Skeletal muscle satellite cell (primary cell): ENCODE data around the gene VPS54.

Experiments
- H3K27me3 ChIP-seq: 2 replicates; pipeline ENCODE4 v1.7.0; 2013; ENCODE audit warnings: low read length; ENCODE audit not compliant: control insufficient read depth, insufficient read depth
- H3K36me3 ChIP-seq: 2 replicates; pipeline ENCODE4 v1.7.0; 2013; ENCODE audit warnings: mild to moderate bottlenecking, control low read depth, low read length; ENCODE audit not compliant: insufficient read depth
- H3K4me1 ChIP-seq: 2 replicates; pipeline ENCODE4 v1.7.0; 2013; ENCODE audit warnings: low read length; ENCODE audit not compliant: control insufficient read depth, insufficient read depth
- H3K4me2 ChIP-seq: 2 replicates; pipeline ENCODE4 v1.7.0; 2013; ENCODE audit warnings: mild to moderate bottlenecking, low read length
- H3K4me3 ChIP-seq: 2 replicates; pipeline ENCODE4 v1.7.0; 2013; ENCODE audit warnings: low read length
- H3K9ac ChIP-seq: 2 replicates; pipeline ENCODE4 v1.7.0; 2013; ENCODE audit warnings: mild to moderate bottlenecking, low read depth, low read length, moderate library complexity
- H3K9me3 ChIP-seq: replicated peaks from 2 replicates; pipeline ENCODE4 v1.7.0; 2013; ENCODE audit warnings: mild to moderate bottlenecking, control low read depth, low read length

VPS54 gene

DNA sequence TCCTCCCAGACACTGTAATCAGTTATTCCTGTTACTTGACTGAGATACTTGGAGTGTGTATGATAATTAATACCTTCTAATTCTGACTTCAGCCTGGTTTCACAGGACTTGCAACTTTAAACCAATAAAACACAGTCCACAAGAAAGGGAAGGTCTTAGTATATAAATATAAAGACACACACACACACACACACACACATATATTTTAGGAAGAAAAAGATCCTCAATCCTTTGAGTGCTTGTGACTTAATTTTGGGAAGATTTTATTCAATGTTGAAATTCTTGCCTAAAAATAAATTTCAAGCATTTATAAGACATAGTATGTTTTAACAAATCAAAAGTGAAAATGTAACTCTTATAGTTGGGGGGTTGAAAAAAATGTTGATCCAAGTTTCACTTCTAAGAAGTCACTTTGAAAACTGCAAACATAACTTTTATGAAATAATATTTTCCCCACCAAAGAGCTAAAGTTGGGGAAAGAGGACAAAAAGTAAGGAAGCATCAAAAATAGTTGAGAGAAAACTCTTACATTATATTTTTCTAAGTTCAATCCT lies 824 bp upstream of the VPS54 start:
- Histone ChIP-seq H3K4me1 (peaks cover 27% of the 10 kb centered on the region), H3K9ac (peak overlapping the region; percentile 97), H3K4me2 (peak overlapping the region; percentile 79), H3K36me3 (no peaks in the 10 kb centered on the region), H3K9me3 (no peaks in the 10 kb centered on the region), H3K4me3 (peak overlapping the region; percentile 83), H3K27me3 (no peaks in the 10 kb centered on the region)

DNA sequence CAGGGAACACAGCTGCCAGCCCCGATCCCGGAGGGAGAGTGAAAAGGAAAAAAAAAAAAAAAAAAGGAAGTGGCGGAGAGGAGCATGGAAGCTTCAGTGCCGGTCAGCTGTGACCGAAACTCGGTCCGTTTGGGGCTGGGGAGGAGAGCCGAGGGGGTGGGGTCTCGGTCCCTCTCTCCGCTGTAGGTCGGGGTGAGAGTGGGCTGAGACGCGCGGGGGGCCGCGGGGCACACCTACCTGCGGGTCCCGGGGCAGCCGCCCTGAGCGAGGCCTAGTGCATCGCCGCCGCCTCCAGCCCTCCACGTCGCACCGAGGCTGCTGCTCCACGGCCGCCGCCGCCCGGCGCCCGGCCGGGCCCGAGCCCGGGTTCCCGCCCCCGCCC lies 536 bp downstream of the VPS54 start:
- peaks cover 27% of the 10 kb centered on the region for H3K4me1 ChIP-seq
- peak overlapping the region; percentile 83 for H3K4me3 ChIP-seq
- H3K9ac ChIP-seq, result peak overlapping the region; percentile 97
- H3K9me3 ChIP-seq, result no peaks in the 10 kb centered on the region
- no peaks in the 10 kb centered on the region for H3K27me3 ChIP-seq
- peak overlapping the region; percentile 79 for H3K4me2 ChIP-seq
- no peaks in the 10 kb centered on the region for H3K36me3 ChIP-seq

DNA sequence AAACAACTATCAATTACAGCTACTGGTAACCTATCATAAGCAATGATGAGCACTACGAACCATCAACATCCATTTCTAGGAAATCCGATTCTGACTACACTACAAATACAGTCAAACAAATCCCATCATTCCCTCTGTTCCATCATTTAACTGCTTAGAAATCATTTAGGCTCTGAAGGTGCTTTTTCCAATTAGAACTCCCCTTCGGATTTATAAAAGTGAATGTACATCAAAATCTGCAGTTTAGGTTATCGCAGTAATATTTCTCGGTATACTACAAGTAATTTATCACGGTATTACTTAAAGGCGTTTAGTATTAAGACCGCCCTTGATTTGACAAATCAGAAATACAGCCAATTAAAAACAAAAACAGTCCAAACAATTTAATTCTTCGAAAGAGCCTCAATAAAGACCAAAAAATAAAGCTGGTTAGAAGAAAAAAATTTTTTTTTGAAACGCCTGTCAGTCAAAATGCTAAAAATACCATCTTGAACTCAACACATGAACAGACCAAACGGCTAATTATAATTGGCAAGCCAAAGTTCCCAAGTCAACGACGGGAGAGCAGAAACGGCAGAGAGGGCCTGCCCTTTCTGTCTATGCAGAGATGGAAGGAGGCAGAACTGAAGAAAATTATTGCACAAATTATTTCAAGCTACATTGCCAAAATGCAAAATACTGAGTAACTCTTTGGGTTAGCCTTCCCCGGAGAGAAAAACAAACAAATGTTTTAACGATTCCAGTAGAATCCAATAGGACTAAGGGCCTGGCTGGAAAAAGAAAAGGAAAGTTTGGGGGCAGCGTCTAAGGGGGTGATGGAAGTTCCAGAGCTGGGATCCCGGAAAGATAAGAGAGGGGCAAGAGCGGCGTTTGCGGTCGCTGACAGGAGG lies 1.2 kb downstream of the VPS54 start:
- peak overlapping the region; percentile 79 for H3K4me2 ChIP-seq
- H3K27me3 ChIP-seq, result no peaks in the 10 kb centered on the region
- H3K4me3 ChIP-seq, result peak overlapping the region; percentile 83
- no peaks in the 10 kb centered on the region for H3K9me3 ChIP-seq
- H3K4me1 ChIP-seq, result peaks cover 27% of the 10 kb centered on the region
- H3K36me3 ChIP-seq, result no peaks in the 10 kb centered on the region
- peak overlapping the region; percentile 97 for H3K9ac ChIP-seq

DNA sequence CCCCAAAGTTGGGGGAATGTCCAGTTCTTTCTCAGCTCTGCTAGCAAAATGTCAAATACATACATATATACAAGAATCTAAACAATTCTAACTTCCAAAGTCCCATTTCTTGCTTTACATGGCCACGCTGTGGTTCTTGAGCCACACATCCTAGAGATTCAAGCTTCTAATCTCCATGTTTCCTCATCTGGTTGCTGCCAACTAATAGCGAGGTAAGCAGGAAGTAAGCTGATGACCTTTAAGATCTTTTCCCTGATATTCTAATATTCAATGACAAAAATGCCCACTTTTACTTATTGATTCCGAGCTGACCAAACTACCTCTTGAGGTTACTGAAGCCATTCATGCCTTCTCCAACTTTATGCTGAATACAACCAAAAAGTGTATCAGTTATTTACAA lies 3.3 kb downstream of the VPS54 start:
- Histone ChIP-seq H3K9ac (no peak overlapping the region), H3K4me2 (no peak overlapping the region), H3K4me3 (no peak overlapping the region)

DNA sequence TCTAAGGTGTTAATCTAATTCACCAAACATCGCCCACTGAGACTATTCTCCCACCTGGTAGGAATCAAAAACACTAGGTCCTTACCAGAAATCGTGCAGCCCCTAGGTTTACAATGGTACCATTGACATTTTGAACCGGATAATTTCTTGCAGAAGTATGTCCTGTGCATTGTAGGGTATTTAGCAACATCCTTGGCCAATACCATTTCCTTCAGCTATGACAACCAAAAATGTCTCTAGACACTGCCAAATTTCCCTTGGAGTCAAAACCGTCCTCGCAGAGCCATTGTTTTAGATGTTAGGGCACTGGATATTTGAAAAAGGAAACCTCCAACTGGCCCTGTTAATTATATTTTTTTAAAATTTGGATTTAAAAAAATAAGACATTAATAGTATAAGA lies 3.8 kb downstream of the VPS54 start:
- H3K27me3 ChIP-seq, result no peaks in the 10 kb centered on the region
- H3K4me3 ChIP-seq, result no peak overlapping the region
- no peak overlapping the region for H3K9ac ChIP-seq

More for the DNA sequence above, 3.3 kb downstream of the VPS54 start:
- Histone ChIP-seq H3K27me3 (no peaks in the 10 kb centered on the region), H3K4me1 (peaks cover 25% of the 10 kb centered on the region), H3K9me3 (no peaks in the 10 kb centered on the region), H3K36me3 (no peaks in the 10 kb centered on the region)

DNA sequence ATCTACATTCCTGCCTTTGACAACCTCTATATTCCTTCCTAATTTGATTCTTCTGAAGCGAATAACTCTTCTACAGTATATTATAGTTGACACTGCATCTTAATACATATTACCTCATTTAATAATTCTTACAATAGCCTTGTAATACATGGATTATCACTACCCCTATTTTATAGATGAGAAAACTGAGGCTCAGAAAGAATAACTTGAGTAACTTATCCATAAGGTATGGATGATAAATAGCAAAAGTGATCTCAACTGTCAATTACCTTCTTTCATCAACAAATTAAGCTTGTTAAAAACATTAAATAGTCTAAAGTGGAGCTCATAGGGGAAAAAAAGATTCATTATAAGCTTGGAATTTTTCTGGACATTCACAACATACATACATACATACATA lies 4.6 kb downstream of the VPS54 start:
- Histone ChIP-seq H3K4me1 (peaks cover 14% of the 10 kb centered on the region), H3K9me3 (no peaks in the 10 kb centered on the region), H3K4me3 (no peak overlapping the region), H3K9ac (no peak overlapping the region), H3K27me3 (no peaks in the 10 kb centered on the region), H3K36me3 (no peaks in the 10 kb centered on the region), H3K4me2 (no peak overlapping the region)

More for the DNA sequence above, 3.8 kb downstream of the VPS54 start:
- H3K9me3 ChIP-seq, result no peaks in the 10 kb centered on the region
- no peaks in the 10 kb centered on the region for H3K36me3 ChIP-seq
- H3K4me2 ChIP-seq, result no peak overlapping the region
- H3K4me1 ChIP-seq, result peaks cover 21% of the 10 kb centered on the region

DNA sequence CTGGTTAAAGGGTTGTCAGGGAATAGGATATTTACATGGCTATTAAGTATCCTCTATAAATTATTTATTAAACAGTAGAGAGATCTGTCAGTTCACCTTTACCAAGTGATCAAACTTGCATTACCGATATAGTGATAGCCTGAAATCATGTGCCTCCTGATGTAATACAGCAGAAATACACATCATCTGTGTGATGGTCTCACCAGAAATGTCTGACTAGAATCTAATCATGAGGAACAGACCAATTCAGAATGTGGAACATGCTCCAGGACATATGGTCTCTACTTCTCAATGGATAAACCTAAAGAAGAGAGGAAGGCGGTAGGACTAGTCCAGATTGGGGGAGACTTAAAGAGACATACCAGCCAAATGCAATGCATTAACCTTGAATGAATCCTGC lies 6.2 kb downstream of the VPS54 start:
- Histone ChIP-seq H3K36me3 (no peaks in the 10 kb centered on the region), H3K4me1 (peaks cover 11% of the 10 kb centered on the region), H3K9ac (no peak overlapping the region), H3K9me3 (no peaks in the 10 kb centered on the region), H3K4me3 (no peak overlapping the region), H3K4me2 (no peak overlapping the region), H3K27me3 (no peaks in the 10 kb centered on the region)

DNA sequence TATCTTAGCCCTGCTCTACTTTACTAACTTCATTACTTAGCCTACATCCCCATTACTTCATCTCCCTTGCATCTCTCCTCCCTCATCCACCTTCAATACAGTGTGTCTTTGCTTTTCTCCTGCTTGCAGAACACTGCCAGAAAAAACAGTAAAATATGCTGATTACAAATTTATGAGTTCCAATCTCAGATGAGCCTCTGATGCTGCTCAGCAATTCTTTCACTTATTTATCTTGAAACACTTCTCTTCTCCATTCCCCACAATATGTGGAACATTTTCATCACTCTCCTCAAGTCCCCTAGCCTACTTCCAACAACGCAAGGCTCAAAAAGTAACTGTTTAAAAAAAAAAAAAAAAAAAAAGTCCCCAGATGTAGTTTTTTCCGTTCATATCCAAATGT lies 7.1 kb downstream of the VPS54 start:
- H3K9ac ChIP-seq, result no peak overlapping the region
- no peak overlapping the region for H3K4me2 ChIP-seq
- H3K4me3 ChIP-seq, result no peak overlapping the region
- peaks cover 7% of the 10 kb centered on the region for H3K4me1 ChIP-seq
- H3K27me3 ChIP-seq, result no peaks in the 10 kb centered on the region
- H3K36me3 ChIP-seq, result no peaks in the 10 kb centered on the region
- H3K9me3 ChIP-seq, result no peaks in the 10 kb centered on the region

DNA sequence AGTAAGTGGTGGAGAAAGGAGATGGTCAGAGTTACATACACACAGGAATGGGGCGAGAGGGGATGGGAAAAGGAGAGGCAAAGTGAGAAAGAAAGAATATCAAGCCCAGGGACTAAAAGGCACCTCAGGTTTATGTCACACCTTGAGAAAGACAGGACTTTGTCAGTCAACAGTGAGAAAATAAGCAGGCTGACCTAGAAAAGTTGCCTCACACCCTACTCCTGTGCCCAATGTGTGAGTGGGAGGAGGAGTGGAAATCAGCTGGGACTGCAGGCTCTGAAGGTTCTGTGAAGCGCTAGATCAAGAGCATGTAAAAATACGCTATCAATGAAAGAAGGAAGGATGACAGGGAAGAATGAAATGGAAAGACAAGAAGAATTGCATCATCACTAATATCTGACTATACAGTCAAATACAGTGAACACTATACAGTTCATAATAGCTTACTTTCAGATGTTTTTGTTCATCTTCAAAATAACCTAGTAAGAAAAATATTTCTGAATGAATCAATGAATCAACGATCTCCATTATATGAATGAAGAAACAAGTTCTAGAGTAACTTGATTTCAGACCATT lies 10.7 kb downstream of the VPS54 start:
- H3K4me1 ChIP-seq, result no peaks in the 10 kb centered on the region
- no peaks in the 10 kb centered on the region for H3K27me3 ChIP-seq
- H3K9me3 ChIP-seq, result no peaks in the 10 kb centered on the region
- H3K4me2 ChIP-seq, result no peak overlapping the region
- H3K36me3 ChIP-seq, result no peaks in the 10 kb centered on the region
- H3K9ac ChIP-seq, result no peak overlapping the region
- no peak overlapping the region for H3K4me3 ChIP-seq

DNA sequence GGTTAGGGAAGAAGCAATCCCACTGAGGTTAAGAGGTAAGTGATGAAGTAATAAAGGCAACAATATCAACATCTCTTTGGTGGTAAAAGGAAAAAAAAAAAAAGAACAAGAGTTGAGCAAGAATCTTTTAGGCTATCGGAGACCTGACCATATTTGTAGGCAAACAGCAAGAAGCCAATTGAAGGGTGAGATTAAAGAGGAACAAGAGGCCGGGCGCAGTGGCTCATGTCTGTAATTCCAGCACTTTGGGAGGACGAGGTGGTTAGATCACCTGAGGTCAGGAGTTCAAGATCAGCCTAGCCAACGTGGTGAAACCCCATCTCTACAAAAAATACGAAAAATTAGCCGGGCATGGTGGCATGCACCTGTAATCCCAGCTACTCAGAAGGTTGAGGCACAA lies 11.3 kb downstream of the VPS54 start:
- H3K9ac ChIP-seq, result no peak overlapping the region
- no peaks in the 10 kb centered on the region for H3K4me1 ChIP-seq

DNA sequence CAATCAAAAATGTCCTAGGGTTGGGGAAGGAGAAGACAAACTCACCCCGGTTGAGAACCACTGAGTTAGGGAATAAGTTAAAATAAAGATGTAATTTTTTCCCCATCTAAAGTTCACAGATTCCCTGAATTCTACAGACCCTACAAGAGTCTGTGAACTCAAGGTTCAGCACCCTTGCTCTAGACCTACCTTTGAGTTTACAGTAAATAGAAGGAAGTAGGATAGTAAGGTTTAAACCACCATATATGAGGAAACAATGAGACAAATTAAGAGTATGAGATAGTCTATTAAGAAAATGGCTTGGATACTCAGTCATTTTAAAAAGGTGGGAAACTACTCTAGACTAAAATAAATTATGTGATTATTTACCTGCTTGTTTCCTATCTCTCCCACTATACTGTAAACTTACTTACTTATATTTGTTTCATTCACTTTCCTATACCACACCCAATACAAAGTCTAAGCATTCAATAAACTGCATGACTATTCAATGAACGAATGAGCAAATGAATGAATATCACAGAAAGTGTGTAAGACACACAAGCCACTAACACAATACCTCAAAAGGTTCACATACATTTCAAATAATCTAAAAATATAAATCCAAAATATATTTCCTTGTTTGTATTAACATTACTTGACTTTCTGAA lies 13.4 kb downstream of the VPS54 start:
- Histone ChIP-seq H3K4me3 (no peak overlapping the region), H3K27me3 (no peaks in the 10 kb centered on the region), H3K36me3 (no peaks in the 10 kb centered on the region), H3K4me2 (no peak overlapping the region), H3K4me1 (no peaks in the 10 kb centered on the region), H3K9ac (no peak overlapping the region), H3K9me3 (no peaks in the 10 kb centered on the region)

More for the DNA sequence above, 11.3 kb downstream of the VPS54 start:
- no peaks in the 10 kb centered on the region for H3K9me3 ChIP-seq
- no peaks in the 10 kb centered on the region for H3K27me3 ChIP-seq
- no peaks in the 10 kb centered on the region for H3K36me3 ChIP-seq
- H3K4me3 ChIP-seq, result no peak overlapping the region
- H3K4me2 ChIP-seq, result no peak overlapping the region
